ENCODE measurements around the gene CLDN6. TPM values are rescaled to one million over a fixed set of nuclear protein-coding genes. Genes with fewer than 3 reads are reported as not detected.
A peak's percentile ranks its signal among the peaks of the same experiment; 100 is the strongest.

Gene CLDN6
- polyA plus RNA-seq, 10 donors, result 0.16 to 6.3 (median 0.31) TPM; not detected in 1

DNA sequence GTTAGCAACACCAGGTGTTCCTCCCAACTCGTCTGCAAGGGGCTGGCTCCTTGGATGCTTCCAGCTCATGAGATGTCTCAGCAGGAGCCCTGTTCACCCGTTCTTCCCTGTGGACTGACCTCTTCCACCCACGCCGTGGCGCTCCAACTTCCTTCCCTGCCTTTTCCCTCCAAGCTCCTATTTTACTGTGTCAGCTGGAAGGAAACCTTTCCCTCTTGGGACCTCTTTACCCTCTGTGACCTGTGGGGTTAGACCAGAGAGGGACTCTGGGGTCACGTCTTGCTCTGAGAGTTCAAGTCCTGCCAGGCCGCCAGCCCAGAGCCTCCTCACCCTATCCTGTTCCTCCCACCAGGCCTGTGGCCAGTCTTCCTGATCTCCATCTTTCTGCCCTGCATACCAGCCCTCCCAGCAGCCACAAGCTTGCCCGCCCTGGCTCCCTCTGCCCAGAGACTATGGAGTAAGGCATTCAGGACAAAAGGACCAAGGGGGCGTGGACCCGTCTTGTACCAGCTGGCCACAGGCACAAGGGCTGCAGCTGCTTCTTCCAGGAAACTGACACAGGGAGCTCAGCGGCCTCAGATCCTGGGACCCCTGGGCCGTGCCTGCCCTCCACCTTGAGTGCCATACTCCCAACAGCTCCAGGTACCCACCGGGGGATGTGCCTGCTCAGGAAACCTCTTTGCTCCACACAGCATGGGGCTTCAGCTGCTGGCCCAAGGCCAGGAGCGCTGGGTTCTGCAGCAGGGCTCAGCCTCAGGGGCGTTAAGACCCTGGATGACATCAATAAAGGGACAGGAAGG lies 45.8 kb downstream of the CLDN6 start:
- DNase-seq, result no peak

DNA sequence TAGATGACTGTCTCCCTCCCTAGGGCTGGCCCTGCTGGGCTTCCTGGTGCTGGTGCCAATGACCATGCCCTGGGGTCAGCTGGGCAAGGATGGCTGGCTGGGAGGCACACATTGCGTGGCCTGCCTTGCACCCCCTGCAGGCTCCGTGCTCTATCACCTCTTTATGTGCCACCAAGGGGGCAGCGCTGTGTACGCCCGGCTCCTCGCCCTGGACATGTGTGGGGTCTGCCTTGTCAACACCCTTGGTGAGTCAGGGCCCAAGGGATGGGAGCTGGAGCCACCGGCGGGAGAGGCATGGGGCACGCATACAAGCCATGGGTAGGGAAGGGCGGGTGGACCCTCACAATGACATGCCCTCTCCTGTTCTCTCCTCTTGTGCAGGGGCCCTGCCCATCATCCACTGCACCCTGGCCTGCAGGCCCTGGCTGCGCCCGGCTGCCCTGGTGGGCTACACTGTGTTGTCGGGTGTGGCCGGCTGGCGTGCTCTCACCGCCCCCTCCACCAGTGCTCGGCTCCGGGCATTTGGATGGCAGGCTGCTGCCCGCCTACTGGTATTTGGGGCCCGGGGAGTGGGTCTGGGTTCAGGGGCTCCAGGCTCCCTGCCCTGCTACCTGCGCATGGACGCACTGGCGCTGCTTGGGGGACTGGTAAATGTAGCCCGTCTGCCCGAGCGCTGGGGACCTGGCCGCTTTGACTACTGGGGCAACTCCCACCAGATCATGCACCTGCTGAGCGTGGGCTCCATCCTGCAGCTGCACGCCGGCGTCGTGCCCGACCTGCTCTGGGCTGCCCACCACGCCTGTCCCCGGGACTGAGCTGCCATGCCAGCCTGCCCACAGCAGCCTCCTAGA lies 46.6 kb downstream of the CLDN6 start:
- no peak for DNase-seq

DNA sequence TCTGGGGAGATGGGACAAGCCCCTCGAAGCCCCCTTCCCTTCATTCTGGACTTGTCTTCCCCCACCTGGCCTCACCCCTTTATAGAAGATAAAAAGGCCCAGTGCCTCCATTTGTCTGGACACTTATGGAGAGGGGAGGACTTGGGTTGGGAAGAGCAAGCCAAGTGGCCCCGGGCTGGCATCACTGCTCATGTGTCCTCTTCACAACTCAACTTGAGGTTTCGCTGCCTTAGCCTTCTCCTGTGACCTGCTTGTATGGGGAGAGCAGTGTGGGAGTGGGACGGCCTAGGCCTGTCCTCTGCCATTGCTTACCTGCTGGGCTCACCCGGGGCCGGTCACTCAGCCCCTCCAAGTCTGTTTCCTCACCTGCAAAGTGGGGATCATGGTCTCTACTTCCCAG lies 47.4 kb downstream of the CLDN6 start:
- no peak for DNase-seq

DNA sequence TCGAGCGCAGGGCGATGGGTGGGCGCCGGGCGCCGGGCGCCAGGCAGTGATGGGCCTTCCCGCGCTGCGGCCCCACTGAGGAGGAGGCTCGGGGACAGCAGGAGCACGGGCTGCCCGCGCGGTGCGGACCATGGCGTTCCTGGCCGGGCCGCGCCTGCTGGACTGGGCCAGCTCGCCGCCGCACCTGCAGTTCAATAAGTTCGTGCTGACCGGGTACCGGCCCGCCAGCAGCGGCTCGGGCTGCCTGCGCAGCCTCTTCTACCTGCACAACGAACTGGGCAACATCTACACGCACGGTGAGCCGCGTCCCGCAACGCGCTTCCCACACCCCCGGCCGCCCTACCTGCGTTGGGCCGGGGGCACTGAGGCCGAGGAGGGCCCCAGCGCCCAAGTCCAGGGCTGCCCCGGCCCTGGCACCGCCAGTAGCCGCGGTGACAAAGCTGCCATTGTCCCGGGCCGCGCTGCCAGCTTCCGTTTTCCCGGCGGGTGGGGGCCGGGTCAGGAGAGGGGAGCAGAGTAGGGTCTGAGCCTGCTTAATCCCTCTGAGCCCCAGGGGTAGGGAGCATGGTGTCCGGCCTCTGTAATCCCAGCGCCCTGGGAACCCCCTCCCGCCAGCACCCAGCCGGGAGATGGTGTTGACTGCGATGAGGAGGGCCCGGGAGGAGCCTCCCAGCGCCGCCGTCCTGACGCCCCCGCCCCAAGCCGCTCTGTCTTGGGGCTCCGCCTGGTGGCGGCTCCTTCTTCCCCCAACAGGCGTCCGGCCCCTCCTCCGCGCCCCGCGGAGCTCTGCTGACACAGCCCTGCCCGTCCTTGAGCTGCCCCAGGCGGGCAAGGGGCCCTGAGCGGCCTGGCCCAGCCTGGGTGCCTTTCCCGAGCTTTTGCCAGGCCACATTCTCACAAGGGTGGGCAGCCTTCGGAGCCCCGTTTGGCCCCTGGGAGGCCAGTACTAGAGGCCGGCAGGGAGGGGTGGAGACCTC lies 48.1 kb downstream of the CLDN6 start:
- peak in 1 of 3 donors; percentile 60 for DNase-seq

DNA sequence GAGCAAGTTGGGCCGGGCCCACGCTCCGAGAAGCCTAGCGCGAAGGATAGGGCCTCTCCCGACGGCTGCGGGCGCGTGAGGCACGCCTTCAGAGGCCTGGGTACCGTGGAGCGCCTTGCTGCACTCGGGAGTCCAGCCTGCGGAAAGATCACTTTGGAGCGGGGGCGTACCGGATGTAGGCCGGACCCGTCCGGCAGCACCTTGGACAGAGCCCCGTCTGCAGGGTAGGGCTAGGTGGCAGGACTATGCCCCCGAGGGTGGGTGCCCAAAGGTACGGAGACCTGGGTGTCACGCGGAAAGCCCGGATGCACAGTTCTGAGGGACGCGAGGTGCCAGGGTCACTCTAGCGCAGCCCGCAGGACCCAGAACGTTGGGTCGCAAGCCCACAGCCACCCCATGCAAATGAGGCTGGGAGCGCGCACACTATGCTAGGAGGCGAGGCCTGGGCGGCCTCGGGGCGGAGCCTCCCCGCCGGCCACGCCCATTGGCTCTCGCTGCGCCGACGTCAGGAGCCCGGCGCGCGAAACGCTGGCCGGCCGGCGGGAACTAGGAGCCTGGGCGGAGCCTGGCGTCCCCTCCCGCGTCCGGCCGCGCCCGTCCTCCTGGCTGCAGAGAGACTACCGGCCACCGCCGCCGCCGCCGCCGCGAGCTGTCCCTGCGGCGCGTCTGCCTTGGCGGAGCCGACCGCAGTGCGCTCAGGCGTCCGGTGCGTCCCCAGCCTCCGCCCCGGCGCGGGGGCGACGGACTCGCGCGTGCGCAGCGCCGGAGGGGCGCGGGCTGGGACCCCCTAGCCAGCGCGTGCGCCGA lies 49.0 kb downstream of the CLDN6 start, which contains the start of gene PAQR4:
PAQR4 (plus strand) TSS at position 611 of the 807 bp plus-strand sequence. CDS start 327 bp downstream, outside the sequence.
- DNase-seq, result peak; percentile 84 to 97 (median 92)

DNA sequence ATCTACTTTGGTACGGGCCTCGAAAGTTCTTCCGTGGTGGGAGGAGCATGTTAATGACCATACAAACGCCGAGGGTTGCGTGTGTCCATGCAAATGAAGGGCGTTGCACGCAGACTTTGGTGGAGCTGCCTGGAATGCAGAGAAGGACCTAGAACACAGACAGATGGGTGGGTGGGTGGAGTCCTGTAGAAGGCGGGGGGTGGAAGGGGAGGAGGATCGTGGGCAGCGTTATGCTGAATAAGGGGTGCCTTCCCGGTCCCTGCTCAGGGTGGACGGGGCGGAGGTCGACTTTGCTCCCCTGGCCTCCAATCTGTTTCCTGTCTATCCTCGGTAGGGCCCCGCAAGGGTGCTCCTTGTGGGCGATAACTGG lies 49.6 kb downstream of the CLDN6 start:
- no peak for DNase-seq

DNA sequence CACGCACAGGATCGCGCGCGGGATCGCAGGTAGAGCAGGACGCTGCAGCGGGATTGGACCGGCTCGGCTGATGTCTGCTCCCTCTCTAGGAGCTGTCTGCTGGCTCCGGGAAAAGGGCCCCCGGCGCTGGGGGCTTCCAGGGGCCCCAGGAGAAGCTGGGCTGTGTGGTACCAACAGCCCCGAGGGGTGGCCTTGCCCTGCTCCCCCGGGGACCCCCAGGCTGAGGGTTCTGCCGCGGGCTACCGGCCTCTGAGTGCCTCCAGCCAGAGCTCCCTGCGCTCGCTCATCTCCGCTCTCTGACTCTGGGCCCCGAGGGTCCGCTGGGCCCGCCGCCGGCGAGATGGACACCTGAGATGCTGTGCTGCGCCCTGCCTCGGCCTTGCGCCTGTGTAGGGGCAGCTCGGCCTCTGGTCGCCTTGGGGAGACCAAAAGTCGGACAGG lies 50.2 kb downstream of the CLDN6 start:
- DNase-seq, result no peak

DNA sequence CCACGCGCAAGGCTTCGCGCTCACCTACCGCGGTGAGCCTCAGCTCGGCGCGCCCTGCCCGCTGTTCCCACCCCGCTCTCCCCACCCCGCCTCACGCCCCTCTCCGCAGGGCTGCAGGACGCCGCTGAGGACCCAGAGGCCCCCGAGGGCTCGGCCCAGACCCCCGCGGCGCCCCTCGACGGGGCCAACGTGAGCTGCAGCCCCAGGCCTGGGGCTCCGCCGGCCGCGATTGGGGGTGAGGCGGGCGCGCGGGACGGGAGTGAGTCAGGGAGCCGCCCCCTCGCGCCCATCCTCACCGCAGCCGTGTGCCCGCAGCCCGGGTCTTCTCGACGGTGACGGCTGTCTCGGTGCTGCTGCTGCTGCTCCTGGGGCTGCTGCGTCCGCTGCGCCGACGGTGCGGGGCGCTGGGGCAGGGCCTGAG lies 50.8 kb downstream of the CLDN6 start:
- no peak for DNase-seq

DNA sequence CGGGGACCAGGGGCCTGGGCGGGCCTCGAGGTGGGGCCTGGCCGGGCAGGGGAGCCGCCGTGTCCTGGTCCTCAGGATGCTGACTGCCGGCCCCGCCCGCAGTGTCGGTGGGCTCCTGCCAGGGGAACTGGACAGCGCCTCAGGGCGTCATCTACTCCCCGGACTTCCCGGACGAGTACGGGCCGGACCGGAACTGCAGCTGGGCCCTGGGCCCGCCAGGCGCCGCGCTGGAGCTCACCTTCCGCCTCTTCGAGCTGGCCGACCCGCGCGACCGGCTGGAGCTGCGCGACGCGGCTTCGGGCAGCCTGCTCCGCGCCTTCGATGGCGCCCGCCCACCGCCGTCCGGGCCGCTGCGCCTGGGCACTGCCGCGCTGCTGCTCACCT lies 51.2 kb downstream of the CLDN6 start:
- DNase-seq, result no peak

DNA sequence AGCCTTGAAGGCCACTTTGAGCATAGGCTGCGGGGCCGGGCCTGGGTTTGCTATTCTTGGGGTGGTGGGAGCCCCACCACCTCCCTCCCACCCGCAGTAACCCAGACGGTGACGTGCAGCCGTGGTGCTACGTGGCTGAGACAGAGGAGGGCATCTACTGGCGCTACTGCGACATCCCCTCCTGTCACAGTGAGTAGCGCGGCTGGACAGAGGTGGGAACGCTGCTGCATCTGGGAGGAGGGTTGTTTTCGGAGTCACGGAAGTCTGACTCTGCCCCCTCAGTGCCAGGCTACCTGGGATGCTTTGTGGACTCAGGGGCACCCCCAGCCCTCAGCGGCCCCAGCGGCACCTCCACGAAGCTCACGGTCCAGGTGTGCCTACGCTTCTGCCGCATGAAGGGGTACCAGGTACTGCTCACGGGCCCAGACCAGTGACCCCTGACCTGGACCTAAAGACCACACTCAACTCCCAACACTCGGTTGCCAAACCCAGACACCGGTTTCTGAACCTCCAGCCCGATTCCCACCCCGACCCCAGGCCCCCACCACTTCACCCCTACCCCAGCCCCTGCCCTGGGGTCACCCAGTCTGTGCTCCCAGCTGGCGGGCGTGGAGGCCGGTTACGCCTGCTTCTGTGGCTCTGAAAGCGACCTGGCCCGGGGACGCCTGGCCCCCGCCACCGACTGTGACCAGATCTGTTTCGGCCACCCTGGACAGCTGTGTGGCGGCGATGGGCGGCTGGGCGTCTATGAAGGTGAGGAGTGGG lies 51.8 kb downstream of the CLDN6 start:
- no peak for DNase-seq

Other genes with a start within 250 kb of the CLDN6 start
- 100 to 1,000 TPM; 126 to 207 (median 146) TPM for gene ELOB, start 240.9 kb downstream of the CLDN6 start, polyA plus RNA-seq (ENCODE audit: insufficient read length in 10 of 10)
- gene PRSS33, start 230.6 kb downstream of the CLDN6 start, polyA plus RNA-seq (ENCODE audit: insufficient read length in 10 of 10), result not detected
- gene PRSS41, start 219.7 kb downstream of the CLDN6 start, polyA plus RNA-seq (ENCODE audit: insufficient read length in 10 of 10), result not detected
- under 1 TPM in 3 of 10 donors, not detected in 7; 0.24 to 0.53 (median 0.31) TPM for gene PRSS21, start 200.9 kb downstream of the CLDN6 start, polyA plus RNA-seq (ENCODE audit: insufficient read length in 10 of 10)
- under 1 TPM in 9 of 10 donors, not detected in 1; 0.24 to 0.90 (median 0.56) TPM for gene ZG16B, start 187.9 kb downstream of the CLDN6 start, polyA plus RNA-seq (ENCODE audit: insufficient read length in 10 of 10)
- under 1 TPM in 2 of 10 donors, not detected in 8; 0.83 to 0.94 TPM for gene PRSS22, start 160.0 kb downstream of the CLDN6 start, polyA plus RNA-seq (ENCODE audit: insufficient read length in 10 of 10)
- 10 to 100 TPM; 10.4 to 20.2 (median 15.5) TPM for gene FLYWCH2, start 135.0 kb downstream of the CLDN6 start, polyA plus RNA-seq (ENCODE audit: insufficient read length in 10 of 10)
- 10 to 100 TPM; 10.7 to 25.3 (median 17.2) TPM for gene FLYWCH1, start 106.3 kb downstream of the CLDN6 start, polyA plus RNA-seq (ENCODE audit: insufficient read length in 10 of 10)
- 10 to 100 TPM in 2 of 10 donors, 1 to 10 TPM in 8; 1.7 to 27.6 (median 5.6) TPM for gene KREMEN2, start 53.9 kb downstream of the CLDN6 start, polyA plus RNA-seq (ENCODE audit: insufficient read length in 10 of 10)
- 10 to 100 TPM in 1 of 10 donors, 1 to 10 TPM in 9; 4.9 to 13.2 (median 7.2) TPM for gene PAQR4, start 48.8 kb downstream of the CLDN6 start, polyA plus RNA-seq (ENCODE audit: insufficient read length in 10 of 10)
- gene PKMYT1, start 37.7 kb downstream of the CLDN6 start, polyA plus RNA-seq (ENCODE audit: insufficient read length in 10 of 10), result 10 to 100 TPM in 4 of 10 donors, 1 to 10 TPM in 6; 5.8 to 23.0 (median 9.5) TPM
- gene CLDN9, start 5.3 kb downstream of the CLDN6 start, polyA plus RNA-seq (ENCODE audit: insufficient read length in 10 of 10), result 1 to 10 TPM in 7 of 10 donors, under 1 TPM in 3; 0.45 to 2.6 (median 1.3) TPM
- gene TNFRSF12A, start 2.2 kb upstream of the CLDN6 start, polyA plus RNA-seq (ENCODE audit: insufficient read length in 10 of 10), result 10 to 100 TPM; 21.3 to 91.8 (median 36.6) TPM
- 100 to 1,000 TPM in 8 of 10 donors, 10 to 100 TPM in 2; 68.2 to 157 (median 121) TPM for gene HCFC1R1, start 5.8 kb upstream of the CLDN6 start, polyA plus RNA-seq (ENCODE audit: insufficient read length in 10 of 10)
- 10 to 100 TPM; 15.9 to 26.9 (median 19.8) TPM for gene THOC6, start 5.9 kb upstream of the CLDN6 start, polyA plus RNA-seq (ENCODE audit: insufficient read length in 10 of 10)
- gene BICDL2, start 18.8 kb upstream of the CLDN6 start, polyA plus RNA-seq (ENCODE audit: insufficient read length in 10 of 10), result under 1 TPM in 6 of 10 donors, not detected in 4; 0.07 to 0.82 (median 0.11) TPM
- gene MMP25, start 28.4 kb upstream of the CLDN6 start, polyA plus RNA-seq (ENCODE audit: insufficient read length in 10 of 10), result 1 to 10 TPM; 1.1 to 3.0 (median 1.8) TPM
- gene IL32, start 47.5 kb upstream of the CLDN6 start, polyA plus RNA-seq (ENCODE audit: insufficient read length in 10 of 10), result 100 to 1,000 TPM in 6 of 10 donors, 10 to 100 TPM in 4; 43.8 to 181 (median 123) TPM
- gene ZSCAN10, start 81.1 kb upstream of the CLDN6 start, polyA plus RNA-seq (ENCODE audit: insufficient read length in 10 of 10), result under 1 TPM in 8 of 10 donors, not detected in 2; 0.13 to 0.53 (median 0.20) TPM
- 10 to 100 TPM in 7 of 10 donors, 1 to 10 TPM in 3; 7.5 to 14.6 (median 11.7) TPM for gene ZNF205, start 94.4 kb upstream of the CLDN6 start, polyA plus RNA-seq (ENCODE audit: insufficient read length in 10 of 10)
- 10 to 100 TPM in 5 of 10 donors, 1 to 10 TPM in 5; 8.1 to 11.6 (median 10.0) TPM for gene ZNF213, start 116.8 kb upstream of the CLDN6 start, polyA plus RNA-seq (ENCODE audit: insufficient read length in 10 of 10)
- not detected for gene OR1F1, start 170.0 kb upstream of the CLDN6 start, polyA plus RNA-seq (ENCODE audit: insufficient read length in 10 of 10)
- 1 to 10 TPM; 5.1 to 9.2 (median 6.7) TPM for gene ZNF200, start 217.0 kb upstream of the CLDN6 start, polyA plus RNA-seq (ENCODE audit: insufficient read length in 10 of 10)
- under 1 TPM; 0.09 to 0.65 (median 0.24) TPM for gene MEFV, start 238.4 kb upstream of the CLDN6 start, polyA plus RNA-seq (ENCODE audit: insufficient read length in 10 of 10)